GM12878 (cell line): Measurements from ENCODE around the gene PPP1R36. TPM values are rescaled to one million over a fixed set of nuclear protein-coding genes. Genes with fewer than 3 reads are reported as not detected.
"Not testable (repeated sequence)": the region's sequence is repeated elsewhere in the genome, so short reads cannot be mapped to it uniquely, and the experiment has no call there.

Source experiments
- ATAC-seq: fragments of 200-7000 bp; cut with Tn5 transposase; 3 replicates; pipeline ENCODE4 v1.9.1; 2020; ENCODE audit warnings: mild to moderate bottlenecking, moderate library complexity
- BruUV-seq: library from RNA; stranded (reverse); fragments of 400-500 nt; replicated peaks from 2 replicates; lab custom pipeline; 2021; lab: Mats Ljungman, UMichigan
- CTCF ChIA-PET: fragments of 300-600 bp; sonication (Branson Sonifier 250); formaldehyde crosslinking; extraction: SDS; loops from one replicate; lab custom pipeline; 2021; ENCODE audit warnings: inconsistent platforms; lab: Yijun Ruan, JAX
- POLR2A ChIA-PET: fragments of 350-600 bp; formaldehyde crosslinking; extraction: SDS; loops from one replicate; lab custom pipeline; 2021; ENCODE audit warnings: inconsistent platforms; lab: Charles Lee
- RAD21 ChIA-PET: fragments of 300-600 bp; sonication (Branson Sonifier 250); formaldehyde crosslinking; loops from one replicate; lab custom pipeline; 2023; ENCODE audit warnings: antibody characterized with exemption; ENCODE audit not compliant: unreplicated experiment; lab: Charles Lee
- SMC1A ChIA-PET: fragments of 300-600 bp; sonication (Branson Sonifier 250); formaldehyde crosslinking; loops from one replicate; lab custom pipeline; 2023; ENCODE audit not compliant: unreplicated experiment, uncharacterized antibody; lab: Charles Lee
- DNase-seq: peaks from one replicate; pipeline ENCODE4 v3.0.0-alpha.2; 2011; ENCODE audit warnings: low read depth, low spot score
- FAIRE-seq: peaks from 3 replicates; lab custom pipeline; 2011; peaks lifted over from hg19 to GRCh38; lab: Jason Lieb, UNC
- H2AFZ ChIP-seq: 2 replicates; pipeline ENCODE4 v1.6.0; 2011; ENCODE audit warnings: low read depth, low read length, control low read depth; ENCODE audit not compliant: control insufficient read depth
- H3K27ac ChIP-seq: 2 replicates; pipeline ENCODE4 v1.5.1; 2011; ENCODE audit warnings: control low read depth; ENCODE audit not compliant: control insufficient read depth, insufficient read depth
- H3K27me3 ChIP-seq, 2 experiments: replicated peaks in 1 of 2; 2 replicates each; pipeline versions ENCODE4 v1.6.0 to v1.6.1; 2011; ENCODE audit warnings: low read length in 1 of 2; ENCODE audit not compliant: control insufficient read depth in 2 of 2, insufficient read depth in 2 of 2
- H3K36me3 ChIP-seq, 2 experiments: 2 replicates each; pipeline ENCODE4 v1.5.1; 2011; ENCODE audit warnings: low read length in 1 of 2; ENCODE audit not compliant: control insufficient read depth in 2 of 2, insufficient read depth in 2 of 2
- H3K4me1 ChIP-seq: 2 replicates; pipeline ENCODE4 v1.6.1; 2011; ENCODE audit warnings: mild to moderate bottlenecking, low read length, moderate library complexity, mixed read lengths; ENCODE audit not compliant: control insufficient read depth, insufficient read depth
- H3K4me2 ChIP-seq: 2 replicates; pipeline ENCODE4 v1.6.0; 2011; ENCODE audit warnings: control low read depth; ENCODE audit not compliant: control insufficient read depth, insufficient read depth
- H3K4me3 ChIP-seq: fragments of 200-600 bp; sonication (generic); 2 replicates; pipeline ENCODE4 v1.5.1; 2016
- H3K79me2 ChIP-seq: 2 replicates; pipeline ENCODE4 v1.6.0; 2011; ENCODE audit warnings: low read length; ENCODE audit not compliant: control insufficient read depth, insufficient read depth
- H3K9ac ChIP-seq: 2 replicates; pipeline ENCODE4 v1.8.0; 2011; ENCODE audit warnings: low read length, control low read depth, mixed read lengths; ENCODE audit not compliant: control insufficient read depth, insufficient read depth
- H3K9me3 ChIP-seq: replicated peaks from 3 replicates; pipeline ENCODE4 v1.5.1; 2011; ENCODE audit warnings: mild to moderate bottlenecking, low read length; ENCODE audit not compliant: control insufficient read depth, insufficient read depth
- H4K20me1 ChIP-seq: 2 replicates; pipeline ENCODE4 v1.6.0; 2011; ENCODE audit not compliant: control insufficient read depth, insufficient read depth
- CHD4 ChIP-seq: fragments of 200-600 bp; sonication (generic); IDR thresholded peaks from 2 replicates; pipeline ENCODE4 v1.6.1; 2016; ENCODE audit warnings: mild to moderate bottlenecking
- DPF2 ChIP-seq: fragments of 450-650 bp; IDR thresholded peaks from 2 replicates; pipeline ENCODE4 v1.6.1; 2017; ENCODE audit warnings: mild to moderate bottlenecking
- NR2C2 ChIP-seq: IDR thresholded peaks from 2 replicates; pipeline ENCODE4 v1.6.1; 2011; ENCODE audit warnings: borderline replicate concordance, low read depth; ENCODE audit not compliant: control insufficient read depth, insufficient read length
- TAF1 ChIP-seq: IDR thresholded peaks from 2 replicates; pipeline ENCODE4 v1.6.1; 2011; ENCODE audit warnings: mild to moderate bottlenecking, low read depth, low read length, borderline replicate concordance
- ZNF24 ChIP-seq: fragments of 450-650 bp; IDR thresholded peaks from 2 replicates; pipeline ENCODE4 v1.6.1; 2017; ENCODE audit warnings: antibody characterized with exemption, mild to moderate bottlenecking
- WGBS: methylation state at CpG from one replicate; pipeline ENCODE4 v1.1.6; 2016; ENCODE audit warnings: low lambda C conversion rate; ENCODE audit not compliant: insufficient replicate concordance, insufficient coverage; ENCODE audit errors: missing lambda C conversion rate; 5-methylcytosine and 5-hydroxymethylcytosine counted together
- in situ Hi-C: fragments of 300-500 bp; cut with MboI; formaldehyde crosslinking; loops from 9 replicates; pipeline ENCODE4 v1.14.3; 2018; ENCODE audit warnings: mixed read lengths
- intact Hi-C: fragments of 100-400 bp; cut with micrococcal nuclease; formaldehyde crosslinking; loops from one replicate; pipeline ENCODE4 v1.14.2; 2022; ENCODE audit not compliant: unreplicated experiment
- polyA plus RNA-seq, 11 experiments: library from polyadenylated mRNA; depleted of rRNA in 4 of 11; unstranded in 6 of 11; stranded (reverse) in 5 of 11; fragments of >200 nt; fragmentation: Nextera tagmentation in 4 of 11; fragmentation: Illumina TruSeq in 1 of 11; extraction: Ambion mirVana in 4 of 11; extraction: Trizol in 1 of 11; gene quantifications; 1 replicate in 1 of 11; 2 replicates in 10 of 11; pipeline versions ENCODE4 v1.2.1 to v1.2.3, GENCODE V29; 2011 to 2016; ENCODE audit warnings: inconsistent platforms in 2 of 11, missing spikeins in 2 of 11, low read depth in 1 of 11
- total RNA-seq, 4 experiments: library from RNA; depleted of rRNA in 3 of 4; stranded (reverse); fragments of >200 nt in 3 of 4; fragmentation: Illumina TruSeq in 1 of 4; extraction: Trizol in 1 of 4; gene quantifications; 2 replicates each; pipeline versions ENCODE4 v1.2.1 to v1.2.3, GENCODE V29; 2013 to 2021

PPP1R36 gene
- total and polyA plus RNA-seq, 10 of the 15 experiments (the other 5 are each of a cell fraction or from before 2014, with no cell fraction given), result 0.12 to 0.13 TPM; not detected in 8

DNA sequence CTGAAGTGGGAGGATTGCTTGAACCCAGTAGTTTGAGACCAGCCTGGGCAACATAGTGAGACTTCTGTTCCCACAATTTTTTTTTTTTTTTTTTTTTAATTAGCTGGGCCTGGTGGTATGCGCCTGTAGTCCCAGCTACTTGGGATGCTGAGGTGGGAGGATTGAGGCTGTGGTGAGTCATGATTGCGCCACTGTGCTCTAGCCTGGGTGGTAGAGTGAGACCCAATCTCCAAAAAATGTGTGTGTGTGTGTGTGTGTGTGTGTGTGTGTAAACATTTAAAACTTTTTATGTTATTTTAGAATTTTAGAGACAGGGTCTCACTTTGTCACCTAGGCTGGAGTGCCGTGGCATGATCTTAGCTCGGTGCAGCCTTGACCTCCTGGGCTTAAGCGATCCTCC lies 6.8 kb downstream of the PPP1R36 start:
- CTCF ChIA-PET, result no interaction called here

DNA sequence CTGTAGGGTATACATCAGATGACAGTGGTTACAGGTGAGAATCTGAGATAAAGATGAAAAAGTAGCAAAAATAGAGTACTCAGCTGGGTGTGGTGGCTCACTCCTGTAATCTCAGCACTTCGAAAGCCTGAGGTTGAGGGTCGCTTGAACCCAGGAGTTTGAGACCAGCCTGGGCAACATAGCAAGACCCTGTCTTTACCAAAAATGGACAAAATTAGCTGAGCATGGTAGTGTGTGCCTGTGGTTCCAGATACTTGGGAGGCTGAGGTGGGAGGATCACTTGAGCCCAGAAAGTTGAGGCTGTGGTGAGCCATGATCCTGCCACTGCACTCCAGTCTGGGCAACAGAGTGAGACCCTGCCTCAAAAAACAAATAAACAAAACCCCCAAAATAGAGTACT lies 8.5 kb downstream of the PPP1R36 start:
- DNase-seq, H3K79me2 ChIP-seq, POLR2A ChIA-PET, H3K9ac ChIP-seq, H3K27me3 ChIP-seq, FAIRE-seq, H3K36me3 ChIP-seq, SMC1A ChIA-PET, in situ Hi-C loops, BruUV-seq, H3K27ac ChIP-seq, ATAC-seq, H4K20me1 ChIP-seq, RAD21 ChIA-PET, H3K9me3 ChIP-seq, H2AFZ ChIP-seq, CTCF ChIA-PET, H3K4me1 ChIP-seq, intact Hi-C loops, H3K4me2 ChIP-seq, H3K4me3 ChIP-seq: not testable (repeated sequence)
- WGBS, result 38% methylated on average over 2 of the region's 2 CpGs

More for the DNA sequence above, 6.8 kb downstream of the PPP1R36 start:
- no TSS peak for BruUV-seq
- Histone ChIP-seq H3K27ac (no peak overlapping the region), H4K20me1 (no peaks in the 10 kb centered on the region), H2AFZ (no peak overlapping the region), H3K9ac (no peak overlapping the region), H3K9me3 (no peaks in the 10 kb centered on the region), H3K4me3 (no peak overlapping the region), H3K36me3 (no peaks in the 10 kb centered on the region), H3K4me1 (no peaks in the 10 kb centered on the region), H3K4me2 (no peak overlapping the region), H3K27me3 (peaks cover 0 to 3% of the 10 kb centered on the region in 2 experiments; a peak in 1 of 4 replicates), H3K79me2 (no peaks in the 10 kb centered on the region)
- in situ Hi-C loops (no loop called here), intact Hi-C loops (no loop called here)
- RAD21 ChIA-PET, result interaction anchor here (0.7 kb wide), 1 partner anchor 211 kb away, joined by 3 read pairs; no protein-coding TSS in a partner anchor
- SMC1A ChIA-PET, result no interaction called here
- FAIRE-seq (no peak), ATAC-seq (no peak), DNase-seq (no peak)
- 54% methylated on average over 4 of the region's 5 CpGs for WGBS
- POLR2A ChIA-PET, result interaction anchor here (0.6 to 0.7 kb wide), 2 partner anchors 20 to 688 kb away, joined by 4 read pairs; no protein-coding TSS in a partner anchor
- TF ChIP-seq DPF2 (no peak), TAF1 (no peak), CHD4 (no peak), ZNF24 (no peak), NR2C2 (no peak)
